Measurements from ENCODE around the gene ADAMTS10. TPM values are rescaled to one million over a fixed set of nuclear protein-coding genes. Genes with fewer than 3 reads are reported as not detected.
A peak's percentile ranks its signal among the peaks of the same experiment; 100 is the strongest.

Gene ADAMTS10
- total RNA-seq, 4 donors from 2014 or later: 15.7 to 45.3 (median 22.8) TPM

DNA sequence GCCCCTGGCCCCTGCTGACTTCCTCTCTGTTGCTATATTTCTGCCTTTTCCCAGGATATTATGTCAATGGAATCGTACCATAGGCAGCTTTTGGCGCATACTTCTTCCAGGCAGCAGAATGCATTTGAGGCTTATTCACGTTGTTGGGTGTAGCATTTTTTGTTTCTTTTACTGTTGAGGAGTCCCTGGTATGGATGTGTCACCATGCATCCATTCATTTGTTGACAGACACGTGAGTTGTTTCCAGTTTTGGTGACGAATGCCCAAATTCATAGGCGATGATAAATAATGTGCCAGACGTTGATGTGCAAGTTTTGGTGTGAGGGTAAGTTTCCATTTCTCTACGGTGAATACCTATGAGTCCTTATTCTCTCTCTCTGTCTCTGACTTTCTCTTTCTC lies 24.9 kb upstream of the ADAMTS10 start:
- H3K36me3 ChIP-seq: no peaks in the 10 kb centered on the region
- no peak for TF ChIP-seq POLR2AphosphoS5 (IDR thresholded peaks at IDR 0.05)
- no peak for TF ChIP-seq EP300 (IDR thresholded peaks at IDR 0.05)
- TF ChIP-seq POLR2A (IDR thresholded peaks at IDR 0.05): no peak
- TF ChIP-seq, protein P1, sequence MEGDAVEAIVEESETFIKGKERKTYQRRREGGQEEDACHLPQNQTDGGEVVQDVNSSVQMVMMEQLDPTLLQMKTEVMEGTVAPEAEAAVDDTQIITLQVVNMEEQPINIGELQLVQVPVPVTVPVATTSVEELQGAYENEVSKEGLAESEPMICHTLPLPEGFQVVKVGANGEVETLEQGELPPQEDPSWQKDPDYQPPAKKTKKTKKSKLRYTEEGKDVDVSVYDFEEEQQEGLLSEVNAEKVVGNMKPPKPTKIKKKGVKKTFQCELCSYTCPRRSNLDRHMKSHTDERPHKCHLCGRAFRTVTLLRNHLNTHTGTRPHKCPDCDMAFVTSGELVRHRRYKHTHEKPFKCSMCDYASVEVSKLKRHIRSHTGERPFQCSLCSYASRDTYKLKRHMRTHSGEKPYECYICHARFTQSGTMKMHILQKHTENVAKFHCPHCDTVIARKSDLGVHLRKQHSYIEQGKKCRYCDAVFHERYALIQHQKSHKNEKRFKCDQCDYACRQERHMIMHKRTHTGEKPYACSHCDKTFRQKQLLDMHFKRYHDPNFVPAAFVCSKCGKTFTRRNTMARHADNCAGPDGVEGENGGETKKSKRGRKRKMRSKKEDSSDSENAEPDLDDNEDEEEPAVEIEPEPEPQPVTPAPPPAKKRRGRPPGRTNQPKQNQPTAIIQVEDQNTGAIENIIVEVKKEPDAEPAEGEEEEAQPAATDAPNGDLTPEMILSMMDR (IDR thresholded peaks at IDR 0.05): no peak
- H3K27me3 ChIP-seq: peaks cover 6% of the 10 kb centered on the region
- no peak for ATAC-seq
- no peak overlapping the region for H3K4me3 ChIP-seq
- H3K27ac ChIP-seq: no peak overlapping the region
- 74 to 79% methylated on average over 7 to 8 of the region's 8 CpGs for WGBS, 2 donors (ENCODE audit: low coverage in 1 of 2)
- H3K9me3 ChIP-seq: peaks cover 0 to 10% (median 0%) of the 10 kb centered on the region in 3 donors
- H3K4me1 ChIP-seq: peaks cover 0 to 6% (median 0%) of the 10 kb centered on the region in 3 donors

DNA sequence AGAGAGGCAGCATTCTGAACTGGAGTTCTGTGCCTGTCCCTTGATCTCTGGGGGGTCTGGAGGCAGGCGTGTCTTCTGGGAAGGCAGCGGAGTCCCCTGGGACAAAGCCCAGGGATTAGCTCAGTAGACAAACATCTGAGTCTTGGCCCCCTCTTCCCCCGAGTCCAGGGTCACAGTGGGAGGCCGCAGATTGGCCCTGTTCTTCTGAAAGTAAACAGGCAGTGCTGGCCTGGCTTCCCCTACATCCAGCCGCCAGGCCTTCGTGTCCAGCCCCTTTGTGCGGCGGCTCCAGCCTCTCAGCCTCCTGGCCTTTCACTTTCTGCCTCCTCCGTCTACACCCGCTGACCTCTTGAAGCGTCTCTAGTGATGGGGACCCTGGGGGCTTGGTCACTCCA lies 20.9 kb upstream of the ADAMTS10 start:
- no peaks in the 10 kb centered on the region for H3K4me1 ChIP-seq
- peak overlapping the region in 2 of 4 donors; percentile 42 to 54 for H3K27ac ChIP-seq
- TF ChIP-seq POLR2AphosphoS5 (IDR thresholded peaks at IDR 0.05) (peak; percentile 7), EP300 (IDR thresholded peaks at IDR 0.05) (no peak), POLR2A (IDR thresholded peaks at IDR 0.05) (no peak)

DNA sequence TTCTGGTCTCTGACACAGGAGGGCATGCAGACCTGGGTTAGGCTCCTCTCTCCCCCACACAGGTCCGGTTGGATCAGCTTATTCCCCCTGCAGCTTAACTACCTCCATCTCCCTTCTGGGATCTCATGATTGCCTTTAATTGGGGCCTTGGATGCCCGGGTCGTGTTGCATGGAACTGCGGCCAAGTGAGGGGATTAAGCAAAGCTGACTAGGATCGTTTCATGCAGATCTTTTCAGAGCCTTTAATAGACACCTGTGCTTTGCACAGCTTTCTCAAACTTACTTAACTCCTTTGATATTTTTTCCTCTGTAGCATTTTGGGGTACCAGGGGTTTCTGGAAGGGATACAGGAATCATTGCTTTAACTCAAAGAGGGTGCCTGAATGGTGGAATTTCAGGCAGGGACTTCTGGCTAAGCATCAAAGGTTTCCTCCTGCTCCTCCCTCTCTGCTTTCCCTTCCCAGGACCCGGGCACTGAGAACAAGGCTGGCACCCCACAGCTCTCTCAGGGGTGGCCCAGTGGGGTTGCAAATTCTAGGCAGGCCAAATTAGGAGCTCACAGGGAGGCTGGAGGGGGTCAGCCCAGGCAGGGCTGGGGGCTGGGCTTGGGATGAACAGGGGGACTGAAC lies 20.4 kb upstream of the ADAMTS10 start:
- peak overlapping the region in 2 of 4 donors; percentile 42 to 54 for H3K27ac ChIP-seq
- ATAC-seq: no peak

More for the DNA sequence above, 20.9 kb upstream of the ADAMTS10 start:
- Histone ChIP-seq H3K9me3 (peaks cover 0 to 35% (median 0%) of the 10 kb centered on the region in 3 donors), H3K36me3 (no peaks in the 10 kb centered on the region), H3K4me3 (no peak overlapping the region), H3K27me3 (no peaks in the 10 kb centered on the region)
- 26% methylated on average over 6 of the region's 11 CpGs; no CpG with 5 or more reads in 1 of the 2 donors for WGBS, 2 donors (ENCODE audit: low coverage in 1 of 2)
- no peak for ATAC-seq

DNA sequence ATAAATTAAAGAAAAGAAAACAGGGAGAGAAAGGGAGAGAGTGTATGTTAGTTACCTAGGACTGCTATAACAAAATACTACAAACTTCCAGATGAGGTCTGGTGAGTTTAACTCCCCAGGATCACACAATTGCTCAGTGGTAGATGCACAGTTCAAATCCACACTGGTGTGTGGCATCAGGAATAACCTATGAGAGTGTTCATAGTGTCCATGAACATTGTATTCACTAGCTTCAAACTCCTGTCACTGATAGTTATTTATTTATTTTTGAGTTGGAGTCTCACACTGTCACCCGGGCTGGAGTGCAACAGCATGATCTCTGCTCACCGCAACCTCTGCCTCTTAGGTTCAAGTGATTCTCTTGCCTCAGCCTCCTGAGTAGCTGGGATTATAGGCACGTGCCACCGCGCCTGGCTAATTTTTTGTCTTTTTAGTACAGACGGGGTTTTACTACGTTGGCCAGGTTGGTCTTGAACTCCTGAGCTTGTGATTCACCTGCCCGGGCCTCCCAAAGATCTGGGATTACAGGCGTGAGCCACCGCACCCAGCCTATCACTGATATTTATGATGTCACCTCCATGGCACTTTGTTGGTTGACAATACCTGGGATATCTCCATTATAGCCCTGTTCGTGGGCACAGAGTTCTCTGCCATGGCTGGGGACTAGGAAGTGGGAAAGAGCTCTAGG lies 19.6 kb upstream of the ADAMTS10 start, which contains the start of gene NFILZ:
Gene NFILZ (plus strand): TSS at position 638 of the 688 bp plus-strand sequence. CDS start 46,133 bp downstream, outside the sequence.
- Histone ChIP-seq H3K36me3 (no peaks in the 10 kb centered on the region), H3K9me3 (peaks cover 0 to 35% (median 0%) of the 10 kb centered on the region in 3 donors), H3K27ac (peak within 1 kb of the TSS in 2 of 4 donors; percentile 42 to 54), H3K4me1 (no peaks in the 10 kb centered on the region), H3K27me3 (no peaks in the 10 kb centered on the region), H3K4me3 (no peak within 1 kb of the TSS)
- 92 to 95% methylated on average over 8 to 10 of the region's 11 CpGs for WGBS, 2 donors (ENCODE audit: low coverage in 1 of 2)
- ATAC-seq: no peak
- TF ChIP-seq EP300 (IDR thresholded peaks at IDR 0.05): no peak
- TF ChIP-seq POLR2A (IDR thresholded peaks at IDR 0.05): no peak
- no peak for TF ChIP-seq POLR2AphosphoS5 (IDR thresholded peaks at IDR 0.05)
- TF ChIP-seq, protein P1 (IDR thresholded peaks at IDR 0.05): no peak

More for the DNA sequence above, 20.4 kb upstream of the ADAMTS10 start:
- no peaks in the 10 kb centered on the region for H3K36me3 ChIP-seq
- H3K4me3 ChIP-seq: no peak overlapping the region
- no peaks in the 10 kb centered on the region for H3K27me3 ChIP-seq
- peaks cover 0 to 35% (median 0%) of the 10 kb centered on the region in 3 donors for H3K9me3 ChIP-seq
- TF ChIP-seq POLR2AphosphoS5 (IDR thresholded peaks at IDR 0.05): no peak
- TF ChIP-seq EP300 (IDR thresholded peaks at IDR 0.05): no peak
- no peak for TF ChIP-seq POLR2A (IDR thresholded peaks at IDR 0.05)
- TF ChIP-seq, protein P1 (IDR thresholded peaks at IDR 0.05): no peak
- WGBS, 2 donors (ENCODE audit: low coverage in 1 of 2): 43 to 60% methylated on average over 3 to 5 of the region's 6 CpGs
- no peaks in the 10 kb centered on the region for H3K4me1 ChIP-seq

DNA sequence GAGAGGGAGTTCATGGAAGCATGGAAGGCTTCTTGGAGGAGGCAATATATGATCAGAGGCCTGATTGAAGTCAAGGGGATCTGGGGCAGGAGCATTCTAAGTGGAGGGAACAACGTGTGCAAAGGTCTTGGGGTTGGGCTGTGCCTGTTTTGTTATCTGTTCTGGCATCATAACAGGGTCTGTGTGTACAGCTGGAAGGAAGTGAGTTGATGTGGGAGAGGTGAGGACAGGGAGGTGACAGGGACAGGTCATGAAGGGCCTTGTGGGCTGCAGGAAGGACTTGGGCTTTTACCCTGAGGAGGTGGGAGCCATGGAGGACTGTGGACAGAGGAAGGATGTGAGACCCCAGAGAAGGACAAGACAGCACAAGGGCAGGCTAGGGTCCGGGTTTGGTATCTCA lies 18.7 kb upstream of the ADAMTS10 start:
- Histone ChIP-seq H3K27ac (no peak overlapping the region), H3K9me3 (peaks cover 0 to 35% (median 0%) of the 10 kb centered on the region in 3 donors), H3K36me3 (no peaks in the 10 kb centered on the region), H3K4me1 (no peaks in the 10 kb centered on the region), H3K27me3 (no peaks in the 10 kb centered on the region), H3K4me3 (no peak overlapping the region)
- ATAC-seq: no peak
- TF ChIP-seq, protein P1 (IDR thresholded peaks at IDR 0.05): no peak
- TF ChIP-seq EP300 (IDR thresholded peaks at IDR 0.05) (no peak), POLR2A (IDR thresholded peaks at IDR 0.05) (no peak), POLR2AphosphoS5 (IDR thresholded peaks at IDR 0.05) (no peak)
- 79 to 100% methylated on average over 1 to 2 of the region's 2 CpGs for WGBS, 2 donors (ENCODE audit: low coverage in 1 of 2)
